K562 (cell line): ENCODE data around the gene PBX1. TPM values are rescaled to one million over a fixed set of nuclear protein-coding genes. Genes with fewer than 3 reads are reported as not detected.

Experiments
- ATAC-seq: fragments of 200-7000 bp; cut with Tn5 transposase; 3 replicates; pipeline ENCODE4 v1.9.1; 2020; ENCODE audit warnings: moderate library complexity
- BruUV-seq: library from RNA; stranded (reverse); fragments of 400-500 nt; replicated peaks from 2 replicates; lab custom pipeline; 2021; lab: Mats Ljungman, UMichigan
- CTCF ChIA-PET: fragments of 300-600 bp; formaldehyde crosslinking; extraction: SDS; loops from one replicate; lab custom pipeline; 2021; ENCODE audit warnings: low intra/inter-chr PET ratio; lab: Yijun Ruan, JAX
- POLR2A ChIA-PET: fragments of 300-600, 350-650 bp; sonication (Branson Sonifier 250); formaldehyde crosslinking; extraction: SDS; loops from one replicate; lab custom pipeline; 2021; ENCODE audit warnings: antibody characterized with exemption, inconsistent platforms; lab: Yijun Ruan, JAX
- DNase-seq, 4 experiments: peaks; one replicate each; pipeline versions ENCODE4 v3.0.0 to v3.0.0-alpha.2; 2011 to 2018; ENCODE audit warnings: low spot score in 3 of 4, mixed read lengths in 3 of 4; ENCODE audit errors: extremely low read depth in 1 of 4
- FAIRE-seq: peaks from 2 replicates; lab custom pipeline; 2011; peaks lifted over from hg19 to GRCh38; lab: Jason Lieb, UNC
- H2AFZ ChIP-seq: 2 replicates; pipeline ENCODE4 v1.6.0; 2011; ENCODE audit warnings: low read depth, low read length, control low read depth, inconsistent platforms
- H3K27ac ChIP-seq: fragments of 200-600 bp; 3 replicates; pipeline ENCODE4 v1.8.0; 2011; ENCODE audit warnings: low read depth, mild to moderate bottlenecking, control low read depth, inconsistent platforms, low read length, moderate library complexity, mixed read lengths; ENCODE audit errors: extremely low read depth
- H3K27me3 ChIP-seq, 2 experiments: fragments of 300-600 bp in 1 of 2; 2 replicates in 1 of 2; 3 replicates in 1 of 2; pipeline versions ENCODE4 v1.6.0 to v1.8.0; 2011; ENCODE audit warnings: inconsistent platforms in 2 of 2, low read length in 2 of 2, mild to moderate bottlenecking in 1 of 2, mixed read lengths in 1 of 2, moderate library complexity in 1 of 2; ENCODE audit not compliant: control insufficient read depth in 2 of 2, insufficient read depth in 2 of 2
- H3K36me3 ChIP-seq: fragments of 300-600 bp; 3 replicates; pipeline ENCODE4 v1.8.0; 2011; ENCODE audit warnings: mild to moderate bottlenecking, low read length, inconsistent platforms; ENCODE audit not compliant: control insufficient read depth, insufficient read depth
- H3K4me1 ChIP-seq, 2 experiments: fragments of 200-600 bp in 1 of 2; replicated peaks in 1 of 2; 2 replicates in 1 of 2; 3 replicates in 1 of 2; pipeline versions ENCODE4 v1.5.1 to v1.8.0; 2011; ENCODE audit warnings: inconsistent platforms in 2 of 2, low read length in 2 of 2, mild to moderate bottlenecking in 1 of 2, mixed read lengths in 1 of 2, moderate library complexity in 1 of 2; ENCODE audit not compliant: control insufficient read depth in 2 of 2, insufficient read depth in 2 of 2
- H3K4me2 ChIP-seq: 2 replicates; pipeline ENCODE4 v1.6.1; 2011; ENCODE audit warnings: low read length, control low read depth, inconsistent platforms, mixed read lengths; ENCODE audit not compliant: insufficient read depth
- H3K4me3 ChIP-seq: fragments of 200-600 bp; sonication (generic), shearing (Covaris generic); 2 replicates; pipeline ENCODE4 v1.5.1; 2016; ENCODE audit warnings: control low read depth, inconsistent platforms
- H3K79me2 ChIP-seq: fragments of 200-600 bp; 3 replicates; pipeline ENCODE4 v1.8.0; 2011; ENCODE audit warnings: low read length, inconsistent platforms; ENCODE audit not compliant: control insufficient read depth, insufficient read depth
- H3K9ac ChIP-seq, 2 experiments: 2 replicates each; pipeline versions ENCODE4 v1.6.0 to v1.6.1; 2011; ENCODE audit warnings: low read depth in 2 of 2, low read length in 2 of 2, control low read depth in 1 of 2, inconsistent platforms in 1 of 2, mild to moderate bottlenecking in 1 of 2, mixed read lengths in 1 of 2; ENCODE audit not compliant: insufficient read depth in 1 of 2
- H3K9me1 ChIP-seq: one replicate; pipeline ENCODE4 v1.6.0; 2011; ENCODE audit warnings: inconsistent platforms, mild to moderate bottlenecking, low read length, moderate library complexity; ENCODE audit not compliant: control insufficient read depth, insufficient read depth
- H3K9me3 ChIP-seq: replicated peaks from 2 replicates; pipeline ENCODE4 v1.5.1; 2011; ENCODE audit warnings: low read depth, low read length, inconsistent platforms; ENCODE audit not compliant: control insufficient read depth, insufficient read depth
- H4K20me1 ChIP-seq: replicated peaks from 2 replicates; pipeline ENCODE4 v1.6.1; 2011; ENCODE audit warnings: low read length, inconsistent platforms, mixed read lengths; ENCODE audit not compliant: control insufficient read depth, insufficient read depth
- DDX20 ChIP-seq: fragments of 450-650 bp; IDR thresholded peaks from 2 replicates; pipeline ENCODE4 v1.6.1; 2016; ENCODE audit warnings: missing genetic modification characterization, low read depth, mild to moderate bottlenecking, missing compliant biosample characterization, moderate library complexity
- ESRRB ChIP-seq: fragments of 250-450 bp; sonication (Bioruptor Pico); IDR thresholded peaks from 2 replicates; pipeline ENCODE4 v1.5.0; 2020; ENCODE audit warnings: mild to moderate bottlenecking, moderate library complexity, borderline replicate concordance
- HNRNPLL ChIP-seq: fragments of 200-400 bp; formaldehyde crosslinking; IDR thresholded peaks from 2 replicates; pipeline ENCODE4 v1.6.1; 2017; ENCODE audit warnings: low read length, low read depth, mild to moderate bottlenecking; ENCODE audit not compliant: poor library complexity, severe bottlenecking
- ZNF75A ChIP-seq: fragments of 450-650 bp; formaldehyde crosslinking; IDR thresholded peaks from 2 replicates; pipeline ENCODE4 v1.4.0; 2020; ENCODE audit warnings: mild to moderate bottlenecking
- ZNF830 ChIP-seq: fragments of 250-450 bp; sonication (Bioruptor Pico); IDR thresholded peaks from 2 replicates; pipeline ENCODE4 v1.5.0; 2021; ENCODE audit warnings: mild to moderate bottlenecking
- WGBS: fragments of 100-300 bp; shearing (Covaris generic); methylation state at CpG from one replicate; pipeline ENCODE4 v1.1.6; 2016; ENCODE audit warnings: low coverage, mixed read lengths; ENCODE audit not compliant: insufficient coverage; ENCODE audit errors: missing lambda C conversion rate; 5-methylcytosine and 5-hydroxymethylcytosine counted together
- in situ Hi-C: fragments of 300-500 bp; cut with MboI; formaldehyde crosslinking; loops from 4 replicates; pipeline ENCODE4 v1.15.0; 2018; ENCODE audit warnings: inconsistent platforms, mixed read lengths
- intact Hi-C: fragments of 100-400 bp; cut with micrococcal nuclease; formaldehyde crosslinking; loops from 2 replicates; pipeline ENCODE4 v1.14.2; 2022
- polyA plus RNA-seq, 8 experiments: library from polyadenylated mRNA; depleted of rRNA in 4 of 8; stranded (reverse) in 5 of 8; unstranded in 3 of 8; fragments of >200 nt; fragmentation: Nextera tagmentation in 2 of 8; fragmentation: Illumina TruSeq in 1 of 8; extraction: Ambion mirVana in 2 of 8; extraction: Trizol in 1 of 8; gene quantifications; 2 replicates each; pipeline versions ENCODE4 v1.2.1 to v1.2.3, GENCODE V29; 2011 to 2014; ENCODE audit warnings: inconsistent platforms in 1 of 8, missing spikeins in 1 of 8
- total RNA-seq, 7 experiments: library from RNA; depleted of rRNA in 6 of 7; stranded (reverse); fragments of >200 nt in 6 of 7; fragmentation: Illumina TruSeq in 2 of 7; extraction: Trizol in 2 of 7; gene quantifications; 2 replicates each; pipeline versions ENCODE4 v1.2.1 to v1.2.3, GENCODE V29; 2011 to 2021; ENCODE audit warnings: low replicate concordance in 1 of 7
- TF ChIP-seq, protein P1 (sequence below): sonication (generic); formaldehyde crosslinking; IDR thresholded peaks from 2 replicates; pipeline ENCODE4 v1.8.1; 2023; ENCODE audit warnings: missing genetic modification reagents, mild to moderate bottlenecking, borderline replicate concordance

PBX1 gene
- total and polyA plus RNA-seq, 9 of the 15 experiments (the other 6 are each of a cell fraction or from before 2014, with no cell fraction given): 0.03 to 0.62 (median 0.17) TPM

GRCh38 chr1:164687777-164688176 lies 128.8 kb downstream of the PBX1 start:
- H3K4me1 ChIP-seq: peaks cover 0 to 10% of the 10 kb centered on the region in 2 experiments; a peak in 2 of 5 replicates
- ChIA-PET CTCF (no interaction called here), POLR2A (interaction anchor here (1.1 kb wide), 1 partner anchor 16 kb away, joined by 3 read pairs; no protein-coding TSS in a partner anchor)
- H3K9me1 ChIP-seq: no peaks in the 10 kb centered on the region
- TF ChIP-seq ESRRB (CRISPR knock-in tag) (no peak), ZNF830 (no peak), DDX20 (tag) (no peak), HNRNPLL (no peak), ZNF75A (CRISPR knock-in tag) (no peak)
- TF ChIP-seq, protein P1, sequence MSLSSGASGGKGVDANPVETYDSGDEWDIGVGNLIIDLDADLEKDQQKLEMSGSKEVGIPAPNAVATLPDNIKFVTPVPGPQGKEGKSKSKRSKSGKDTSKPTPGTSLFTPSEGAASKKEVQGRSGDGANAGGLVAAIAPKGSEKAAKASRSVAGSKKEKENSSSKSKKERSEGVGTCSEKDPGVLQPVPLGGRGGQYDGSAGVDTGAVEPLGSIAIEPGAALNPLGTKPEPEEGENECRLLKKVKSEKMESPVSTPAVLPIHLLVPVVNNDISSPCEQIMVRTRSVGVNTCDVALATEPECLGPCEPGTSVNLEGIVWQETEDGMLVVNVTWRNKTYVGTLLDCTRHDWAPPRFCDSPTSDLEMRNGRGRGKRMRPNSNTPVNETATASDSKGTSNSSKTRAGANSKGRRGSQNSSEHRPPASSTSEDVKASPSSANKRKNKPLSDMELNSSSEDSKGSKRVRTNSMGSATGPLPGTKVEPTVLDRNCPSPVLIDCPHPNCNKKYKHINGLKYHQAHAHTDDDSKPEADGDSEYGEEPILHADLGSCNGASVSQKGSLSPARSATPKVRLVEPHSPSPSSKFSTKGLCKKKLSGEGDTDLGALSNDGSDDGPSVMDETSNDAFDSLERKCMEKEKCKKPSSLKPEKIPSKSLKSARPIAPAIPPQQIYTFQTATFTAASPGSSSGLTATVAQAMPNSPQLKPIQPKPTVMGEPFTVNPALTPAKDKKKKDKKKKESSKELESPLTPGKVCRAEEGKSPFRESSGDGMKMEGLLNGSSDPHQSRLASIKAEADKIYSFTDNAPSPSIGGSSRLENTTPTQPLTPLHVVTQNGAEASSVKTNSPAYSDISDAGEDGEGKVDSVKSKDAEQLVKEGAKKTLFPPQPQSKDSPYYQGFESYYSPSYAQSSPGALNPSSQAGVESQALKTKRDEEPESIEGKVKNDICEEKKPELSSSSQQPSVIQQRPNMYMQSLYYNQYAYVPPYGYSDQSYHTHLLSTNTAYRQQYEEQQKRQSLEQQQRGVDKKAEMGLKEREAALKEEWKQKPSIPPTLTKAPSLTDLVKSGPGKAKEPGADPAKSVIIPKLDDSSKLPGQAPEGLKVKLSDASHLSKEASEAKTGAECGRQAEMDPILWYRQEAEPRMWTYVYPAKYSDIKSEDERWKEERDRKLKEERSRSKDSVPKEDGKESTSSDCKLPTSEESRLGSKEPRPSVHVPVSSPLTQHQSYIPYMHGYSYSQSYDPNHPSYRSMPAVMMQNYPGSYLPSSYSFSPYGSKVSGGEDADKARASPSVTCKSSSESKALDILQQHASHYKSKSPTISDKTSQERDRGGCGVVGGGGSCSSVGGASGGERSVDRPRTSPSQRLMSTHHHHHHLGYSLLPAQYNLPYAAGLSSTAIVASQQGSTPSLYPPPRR (CRISPR knock-in tag): no peak
- H3K9me3 ChIP-seq: no peaks in the 10 kb centered on the region; the same call in 1 of the 2 replicates
- no peak overlapping the region for H3K4me2 ChIP-seq
- BruUV-seq: no TSS peak
- no peak overlapping the region for H3K9ac ChIP-seq
- no peak overlapping the region for H2AFZ ChIP-seq
- H3K79me2 ChIP-seq: no peaks in the 10 kb centered on the region
- ATAC-seq (no peak), DNase-seq (no peak), FAIRE-seq (no peak)
- H4K20me1 ChIP-seq: no peaks in the 10 kb centered on the region
- in situ Hi-C loops: no loop called here
- no peak overlapping the region for H3K27ac ChIP-seq
- intact Hi-C loops: no loop called here
- 9% methylated on average over 4 of the region's 4 CpGs for WGBS
- no peak overlapping the region for H3K4me3 ChIP-seq
- H3K27me3 ChIP-seq: no peaks in the 10 kb centered on the region
- no peaks in the 10 kb centered on the region for H3K36me3 ChIP-seq
